A673 (cell line): ENCODE results near the gene RNGTT. TPM values are rescaled to one million over a fixed set of nuclear protein-coding genes. Genes with fewer than 3 reads are reported as not detected.

Experiments
- BruUV-seq: library from RNA; stranded (reverse); fragments of 400-500 nt; replicated peaks from 2 replicates; lab custom pipeline; 2021; lab: Mats Ljungman, UMichigan
- CTCF ChIA-PET: fragments of 300-600 bp; sonication (Branson Sonifier 250); formaldehyde crosslinking; loops from one replicate; lab custom pipeline; 2022; ENCODE audit warnings: antibody characterized with exemption; lab: Charles Lee
- POLR2A ChIA-PET: fragments of 300-600 bp; sonication (Branson Sonifier 250); formaldehyde crosslinking; loops from one replicate; lab custom pipeline; 2022; ENCODE audit warnings: antibody characterized with exemption; ENCODE audit not compliant: low non-redundant PET; lab: Charles Lee
- DNase-seq: peaks from one replicate; pipeline ENCODE4 v3.0.0-alpha.2; 2015; ENCODE audit warnings: low spot score
- H3K27ac ChIP-seq: fragments of 200-600 bp; sonication (generic); 2 replicates; pipeline ENCODE4 v1.5.1; 2016; ENCODE audit warnings: mixed run types, low read depth, mild to moderate bottlenecking, mixed read lengths, antibody characterized with exemption, low read length; ENCODE audit not compliant: poor library complexity, severe bottlenecking
- H3K27me3 ChIP-seq: fragments of 200-600 bp; sonication (generic); replicated peaks from 2 replicates; pipeline ENCODE4 v1.6.1; 2017; ENCODE audit warnings: mixed run types, low read depth, mild to moderate bottlenecking, mixed read lengths, antibody characterized with exemption, low read length; ENCODE audit not compliant: insufficient read depth, poor library complexity
- H3K36me3 ChIP-seq: fragments of 200-600 bp; sonication (generic); 2 replicates; pipeline ENCODE4 v1.6.1; 2016; ENCODE audit warnings: mixed run types, mild to moderate bottlenecking, mixed read lengths, antibody characterized with exemption, low read length; ENCODE audit not compliant: insufficient read depth, poor library complexity, severe bottlenecking
- H3K4me1 ChIP-seq: fragments of 200-600 bp; sonication (generic); 2 replicates; pipeline ENCODE4 v1.6.1; 2017; ENCODE audit warnings: mixed run types, mild to moderate bottlenecking, mixed read lengths, antibody characterized with exemption, low read length; ENCODE audit not compliant: insufficient read depth, poor library complexity, severe bottlenecking
- H3K4me3 ChIP-seq: fragments of 200-600 bp; sonication (generic); 2 replicates; pipeline ENCODE4 v1.5.1; 2016; ENCODE audit warnings: low read depth, mixed run types, mild to moderate bottlenecking, mixed read lengths, low read length; ENCODE audit not compliant: poor library complexity, severe bottlenecking
- H3K9me3 ChIP-seq: fragments of 200-600 bp; sonication (generic); 2 replicates; pipeline ENCODE4 v1.6.1; 2016; ENCODE audit warnings: mixed run types, low read depth, mild to moderate bottlenecking, mixed read lengths, antibody characterized with exemption, low read length; ENCODE audit not compliant: poor library complexity, severe bottlenecking
- EZH2 ChIP-seq: fragments of 200-600 bp; sonication (generic); IDR thresholded peaks from 2 replicates; pipeline ENCODE4 v1.6.1; 2017; ENCODE audit warnings: borderline replicate concordance, low read depth, mild to moderate bottlenecking, mixed read lengths, antibody characterized with exemption, low read length; ENCODE audit not compliant: poor library complexity, severe bottlenecking
- intact Hi-C: fragments of 100-400 bp; cut with micrococcal nuclease; formaldehyde crosslinking; loops from one replicate; pipeline ENCODE4 v1.10.0; 2022; ENCODE audit not compliant: unreplicated experiment
- total RNA-seq: library from RNA; stranded (reverse); gene quantifications from 2 replicates; pipeline ENCODE4 v1.2.3, GENCODE V29; 2021
- TF ChIP-seq, protein P1 (sequence below): fragments of 300-800, 200-600 bp; sonication (generic); conservative IDR thresholded peaks from 2 replicates; pipeline ENCODE4 v1.5.1; 2017; ENCODE audit warnings: low read depth, mild to moderate bottlenecking, antibody characterized with exemption, low read length, moderate library complexity, mixed read lengths

The RNGTT gene
- total RNA-seq, 1 experiment from 2014 or later: 31.8 TPM

DNA sequence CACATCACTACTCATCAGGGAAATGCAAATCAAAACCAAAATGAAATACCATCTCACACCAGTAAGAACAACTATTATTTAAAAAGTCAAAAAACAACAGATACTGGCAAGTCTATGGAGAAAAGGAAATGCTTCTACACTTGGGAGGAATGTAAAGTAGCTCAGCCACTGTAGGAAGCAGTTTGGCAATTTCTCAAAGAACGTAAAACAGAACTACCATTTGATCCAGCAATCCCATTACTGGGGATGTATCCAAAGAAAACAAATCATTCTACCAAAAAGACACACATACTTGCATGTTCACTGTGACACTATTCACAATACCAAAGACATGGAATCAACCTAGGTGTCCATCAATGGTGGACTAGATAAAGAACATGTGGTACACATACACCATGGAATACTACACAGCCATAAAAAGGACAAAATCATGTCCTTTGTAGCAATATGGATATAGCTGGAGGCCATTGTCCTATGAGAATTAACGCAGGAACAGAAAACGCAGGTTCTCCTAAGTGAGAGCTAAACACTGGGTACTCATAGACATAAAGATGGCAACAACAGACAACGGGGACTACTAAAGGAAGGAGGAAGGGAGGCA, 260.4 kb downstream of the RNGTT start:
- intact Hi-C loops: no loop called here
- Histone ChIP-seq H3K9me3 (no peaks in the 10 kb centered on the region), H3K36me3 (no peaks in the 10 kb centered on the region), H3K4me3 (no peak overlapping the region), H3K4me1 (no peaks in the 10 kb centered on the region), H3K27me3 (no peaks in the 10 kb centered on the region), H3K27ac (no peak overlapping the region)
- ChIA-PET CTCF (no interaction called here), POLR2A (no interaction called here)
- DNase-seq: no peak
- no TSS peak for BruUV-seq
- TF ChIP-seq EZH2: no peak
- TF ChIP-seq, protein P1, sequence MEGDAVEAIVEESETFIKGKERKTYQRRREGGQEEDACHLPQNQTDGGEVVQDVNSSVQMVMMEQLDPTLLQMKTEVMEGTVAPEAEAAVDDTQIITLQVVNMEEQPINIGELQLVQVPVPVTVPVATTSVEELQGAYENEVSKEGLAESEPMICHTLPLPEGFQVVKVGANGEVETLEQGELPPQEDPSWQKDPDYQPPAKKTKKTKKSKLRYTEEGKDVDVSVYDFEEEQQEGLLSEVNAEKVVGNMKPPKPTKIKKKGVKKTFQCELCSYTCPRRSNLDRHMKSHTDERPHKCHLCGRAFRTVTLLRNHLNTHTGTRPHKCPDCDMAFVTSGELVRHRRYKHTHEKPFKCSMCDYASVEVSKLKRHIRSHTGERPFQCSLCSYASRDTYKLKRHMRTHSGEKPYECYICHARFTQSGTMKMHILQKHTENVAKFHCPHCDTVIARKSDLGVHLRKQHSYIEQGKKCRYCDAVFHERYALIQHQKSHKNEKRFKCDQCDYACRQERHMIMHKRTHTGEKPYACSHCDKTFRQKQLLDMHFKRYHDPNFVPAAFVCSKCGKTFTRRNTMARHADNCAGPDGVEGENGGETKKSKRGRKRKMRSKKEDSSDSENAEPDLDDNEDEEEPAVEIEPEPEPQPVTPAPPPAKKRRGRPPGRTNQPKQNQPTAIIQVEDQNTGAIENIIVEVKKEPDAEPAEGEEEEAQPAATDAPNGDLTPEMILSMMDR: no peak

DNA sequence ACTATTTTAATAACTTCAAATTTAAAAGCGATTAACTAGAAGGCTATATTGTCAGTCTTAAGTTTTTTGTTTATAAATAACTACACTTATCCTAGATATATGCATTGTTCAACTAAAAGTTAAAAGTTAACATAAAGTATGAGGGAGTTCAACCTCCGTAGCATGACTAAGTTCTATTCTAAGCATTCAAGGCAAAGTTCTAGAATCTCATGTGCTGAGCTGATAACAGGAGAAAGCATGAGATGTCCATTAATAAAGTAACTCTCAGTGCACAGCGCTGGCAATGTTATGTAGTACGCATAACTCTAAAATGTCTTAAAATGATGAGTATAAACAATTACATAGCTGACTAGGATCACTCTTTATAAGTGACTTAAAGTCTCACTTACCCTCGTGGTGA, 264.8 kb downstream of the RNGTT start:
- DNase-seq: no peak
- Histone ChIP-seq H3K36me3 (no peaks in the 10 kb centered on the region), H3K4me1 (no peaks in the 10 kb centered on the region), H3K9me3 (peaks cover 9% of the 10 kb centered on the region), H3K27ac (no peak overlapping the region), H3K27me3 (no peaks in the 10 kb centered on the region), H3K4me3 (no peak overlapping the region)
- POLR2A ChIA-PET: no interaction called here
- no TSS peak for BruUV-seq
- TF ChIP-seq, protein P1: no peak
- no peak for TF ChIP-seq EZH2
- intact Hi-C loops: no loop called here
- CTCF ChIA-PET: no interaction called here

DNA sequence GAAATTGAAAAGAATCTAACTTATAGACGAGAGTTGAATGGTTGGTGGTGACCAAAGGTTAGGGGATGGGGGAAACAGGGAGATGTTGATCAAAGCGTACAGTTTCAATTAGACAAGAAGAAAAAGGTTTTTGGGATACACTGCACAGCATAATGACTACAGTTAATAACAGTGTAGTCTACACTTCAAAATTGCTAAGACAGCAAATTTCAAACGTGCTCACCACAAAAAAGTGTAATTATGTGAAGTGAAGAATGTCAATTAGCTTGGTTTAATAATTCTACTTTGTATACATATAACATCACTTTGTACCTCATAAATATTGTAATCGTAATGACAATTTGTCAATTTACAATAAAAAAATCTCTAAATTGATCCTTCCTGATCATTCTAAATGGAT, 267.5 kb downstream of the RNGTT start:
- BruUV-seq: no TSS peak
- Histone ChIP-seq H3K4me3 (no peak overlapping the region), H3K27me3 (no peaks in the 10 kb centered on the region), H3K4me1 (no peaks in the 10 kb centered on the region), H3K27ac (no peak overlapping the region), H3K9me3 (peaks cover 9% of the 10 kb centered on the region), H3K36me3 (no peaks in the 10 kb centered on the region)
- POLR2A ChIA-PET: no interaction called here
- CTCF ChIA-PET: no interaction called here
- DNase-seq: no peak
- intact Hi-C loops: no loop called here
- TF ChIP-seq EZH2: no peak
- TF ChIP-seq, protein P1: no peak
